Measurements from ENCODE around the gene RPL11. TPM values are rescaled to one million over a fixed set of nuclear protein-coding genes. Genes with fewer than 3 reads are reported as not detected.
"Not testable (repeated sequence)": the region's sequence is repeated elsewhere in the genome, so short reads cannot be mapped to it uniquely, and the experiment has no call there.

RPL11 gene
- total RNA-seq, 2 experiments from 2014 or later, result 1,767 to 1,891 TPM

GRCh38 chr1:23646541-23646940 is 45.1 kb upstream of the RPL11 start:
- ChIA-PET POLR2A (interaction anchor here (0.5 to 1.7 kb wide), 4 partner anchors 14 to 308 kb away, joined by 3 to 4 read pairs (median 3); no protein-coding TSS in a partner anchor), CTCF (ENCODE audit: unreplicated experiment) (no interaction called here)
- no peak for DNase-seq (ENCODE audit: low spot score)
- H3K9me2 ChIP-seq (ENCODE audit: insufficient read depth, low read length), result no peaks in the 10 kb centered on the region
- intact Hi-C loops (cut with micrococcal nuclease; ENCODE audit: unreplicated experiment), result no loop called here
- H3K36me3 ChIP-seq (ENCODE audit: insufficient read depth, low read length), result peaks cover 16% of the 10 kb centered on the region; the same call in 1 of the 2 replicates
- H3K79me2 ChIP-seq (ENCODE audit: insufficient read depth, low read depth, low read length), result no peaks in the 10 kb centered on the region
- H4K20me1 ChIP-seq (ENCODE audit: insufficient read depth, low read length), result no peaks in the 10 kb centered on the region
- TF ChIP-seq EZH2phosphoT487 (IDR thresholded peaks at IDR 0.05; ENCODE audit: borderline replicate concordance, low read depth, low read length) (no peak), CTCF (conservative IDR thresholded peaks at IDR 0.05; ENCODE audit: low read length) (no peak)
- H3K4me1 ChIP-seq (ENCODE audit: insufficient read depth, low read length, poor library complexity, severe bottlenecking), result peaks cover 82% of the 10 kb centered on the region
- BruUV-seq (replicated peaks), result no TSS peak
- H3K27ac ChIP-seq (ENCODE audit: low read depth, low read length, poor library complexity, severe bottlenecking), result peak overlapping the region; percentile 92
- H3K9me3 ChIP-seq (ENCODE audit: low read length), result no peaks in the 10 kb centered on the region
- H3K4me3 ChIP-seq (ENCODE audit: low read depth, low read length, poor library complexity, severe bottlenecking), result no peak overlapping the region
- no peak overlapping the region for H2AFZ ChIP-seq (ENCODE audit: low read length)
- peak overlapping the region; percentile 70 for H3K4me2 ChIP-seq (ENCODE audit: low read length)

GRCh38 chr1:23648576-23648975 is 43.0 kb upstream of the RPL11 start:
- peak overlapping the region; percentile 70 for H3K4me2 ChIP-seq (ENCODE audit: low read length)
- DNase-seq (ENCODE audit: low spot score), result peak; percentile 78
- BruUV-seq (replicated peaks), result TSS peak; percentile 38
- H3K4me1 ChIP-seq (ENCODE audit: insufficient read depth, low read length, poor library complexity, severe bottlenecking), result peaks cover 98% of the 10 kb centered on the region
- TF ChIP-seq CTCF (conservative IDR thresholded peaks at IDR 0.05; ENCODE audit: low read length) (no peak), EZH2phosphoT487 (IDR thresholded peaks at IDR 0.05; ENCODE audit: borderline replicate concordance, low read depth, low read length) (no peak)
- POLR2A ChIA-PET, result interaction anchor here (0.5 to 2.3 kb wide), 12 partner anchors 10 to 211 kb away, joined by 3 to 8 read pairs (median 4); no protein-coding TSS in a partner anchor
- intact Hi-C loops (cut with micrococcal nuclease; ENCODE audit: unreplicated experiment), result no loop called here
- CTCF ChIA-PET (ENCODE audit: unreplicated experiment), result no interaction called here
- no peaks in the 10 kb centered on the region for H3K79me2 ChIP-seq (ENCODE audit: insufficient read depth, low read depth, low read length)
- H4K20me1 ChIP-seq (ENCODE audit: insufficient read depth, low read length), result no peaks in the 10 kb centered on the region
- peak overlapping the region; percentile 92 for H3K27ac ChIP-seq (ENCODE audit: low read depth, low read length, poor library complexity, severe bottlenecking)
- no peaks in the 10 kb centered on the region for H3K9me3 ChIP-seq (ENCODE audit: low read length)
- peaks cover 16% of the 10 kb centered on the region; the same call in 1 of the 2 replicates for H3K36me3 ChIP-seq (ENCODE audit: insufficient read depth, low read length)
- H3K9me2 ChIP-seq (ENCODE audit: insufficient read depth, low read length), result no peaks in the 10 kb centered on the region
- peak overlapping the region; percentile 83; the same call in 1 of the 2 replicates for H2AFZ ChIP-seq (ENCODE audit: low read length)
- H3K4me3 ChIP-seq (ENCODE audit: low read depth, low read length, poor library complexity, severe bottlenecking), result peak overlapping the region; percentile 54

GRCh38 chr1:23649157-23649556 is 42.4 kb upstream of the RPL11 start:
- intact Hi-C loops (cut with micrococcal nuclease; ENCODE audit: unreplicated experiment); H3K9me2 ChIP-seq (ENCODE audit: insufficient read depth, low read length); H3K9me3 ChIP-seq (ENCODE audit: low read length); H3K79me2 ChIP-seq (ENCODE audit: insufficient read depth, low read depth, low read length); H4K20me1 ChIP-seq (ENCODE audit: insufficient read depth, low read length); CTCF ChIA-PET (ENCODE audit: unreplicated experiment); DNase-seq (ENCODE audit: low spot score); BruUV-seq (replicated peaks); H2AFZ ChIP-seq (ENCODE audit: low read length): not testable (repeated sequence)
- Histone ChIP-seq H3K36me3 (ENCODE audit: insufficient read depth, low read length) (peaks cover 14% of the 10 kb centered on the region; the same call in 1 of the 2 replicates), H3K4me2 (ENCODE audit: low read length) (peak overlapping the region; percentile 70), H3K4me1 (ENCODE audit: insufficient read depth, low read length, poor library complexity, severe bottlenecking) (peaks cover 98% of the 10 kb centered on the region), H3K4me3 (ENCODE audit: low read depth, low read length, poor library complexity, severe bottlenecking) (peak overlapping the region; percentile 54), H3K27ac (ENCODE audit: low read depth, low read length, poor library complexity, severe bottlenecking) (peak overlapping the region; percentile 92)
- POLR2A ChIA-PET, result interaction anchor here (0.5 to 2.3 kb wide), 9 partner anchors 11 to 210 kb away, joined by 3 to 8 read pairs (median 6); no protein-coding TSS in a partner anchor

Data from OCI-LY7 (cell line).